ENCODE data around the gene SMC1B. TPM values are rescaled to one million over a fixed set of nuclear protein-coding genes. Genes with fewer than 3 reads are reported as not detected.

SMC1B gene
- total and polyA plus RNA-seq, 12 donors, result 0.05 TPM; not detected in 11

DNA sequence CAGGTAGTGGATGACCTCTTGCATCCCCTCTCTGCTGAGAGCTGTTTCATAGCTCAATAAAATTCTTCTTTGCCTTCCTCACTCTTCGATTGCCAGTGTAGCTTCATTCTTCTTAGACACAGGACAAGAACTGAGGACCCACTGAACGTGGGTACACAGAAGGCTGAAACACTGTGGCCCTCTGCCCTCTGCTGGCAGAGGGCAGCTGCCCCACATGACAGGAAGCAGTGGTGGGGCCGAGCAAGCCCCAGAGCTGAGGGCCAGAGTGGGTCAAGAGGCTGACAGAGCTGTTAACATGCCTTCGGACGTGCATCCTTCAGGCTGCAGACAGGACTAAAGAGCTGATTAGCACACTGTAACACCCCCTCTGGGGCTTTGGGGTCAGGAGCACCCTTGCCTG lies 15.6 kb downstream of the SMC1B start:
- Histone ChIP-seq H3K9me3 (no peaks in the 10 kb centered on the region), H3K27me3 (peaks cover 0 to 13% (median 0%) of the 10 kb centered on the region in 7 donors), H3K27ac (no peak overlapping the region), H3K4me1 (no peaks in the 10 kb centered on the region), H3K36me3 (no peaks in the 10 kb centered on the region), H3K4me3 (no peak overlapping the region)
- DNase-seq (no peak), ATAC-seq (no peak)
- 84% methylated on average over 5 of the region's 5 CpGs for WGBS, 2 donors
- peak in 5 of 9 donors; percentile 7 to 37 (median 12) for TF ChIP-seq CTCF (IDR thresholded peaks at IDR 0.05)
- intact Hi-C loops (cut with DNase I), result no loop called here

DNA sequence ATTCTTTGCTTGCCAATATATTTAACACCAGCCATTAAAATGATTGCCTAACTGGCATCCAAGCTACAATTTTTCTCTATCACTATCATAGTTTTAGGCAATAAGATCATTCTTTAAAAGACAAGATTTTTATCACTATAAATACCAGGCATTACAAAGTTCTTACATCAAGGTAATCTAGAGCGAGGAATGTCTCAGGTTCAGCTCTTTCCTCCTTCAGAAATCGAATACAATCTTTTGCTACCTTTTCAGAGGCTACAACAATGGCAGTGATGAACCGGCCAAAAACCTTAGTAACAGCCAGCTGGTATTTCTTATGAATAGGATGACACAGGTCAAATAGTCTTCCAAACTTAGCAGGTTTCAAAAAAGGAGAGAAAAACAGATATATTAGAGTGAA lies 23.9 kb downstream of the SMC1B start:
- WGBS, 2 donors, result 86 to 89% methylated on average over 3 of the region's 3 CpGs
- DNase-seq (no peak), ATAC-seq (no peak)
- no peaks in the 10 kb centered on the region for H3K4me1 ChIP-seq
- H3K27ac ChIP-seq, result no peak overlapping the region
- H3K36me3 ChIP-seq, result no peaks in the 10 kb centered on the region
- H3K27me3 ChIP-seq, result peaks cover 0 to 7% (median 0%) of the 10 kb centered on the region in 7 donors
- intact Hi-C loops (cut with DNase I), result no loop called here
- TF ChIP-seq CTCF (IDR thresholded peaks at IDR 0.05), result no peak
- no peaks in the 10 kb centered on the region for H3K9me3 ChIP-seq
- no peak overlapping the region for H3K4me3 ChIP-seq

- DNase-seq, result no peak
- 88 to 89% methylated on average over 2 of the region's 2 CpGs for WGBS, 2 donors
- ATAC-seq, result no peak
These were observed 32.1 kb downstream of the SMC1B start for GRCh38 chr22:45381348-45381747.

DNA sequence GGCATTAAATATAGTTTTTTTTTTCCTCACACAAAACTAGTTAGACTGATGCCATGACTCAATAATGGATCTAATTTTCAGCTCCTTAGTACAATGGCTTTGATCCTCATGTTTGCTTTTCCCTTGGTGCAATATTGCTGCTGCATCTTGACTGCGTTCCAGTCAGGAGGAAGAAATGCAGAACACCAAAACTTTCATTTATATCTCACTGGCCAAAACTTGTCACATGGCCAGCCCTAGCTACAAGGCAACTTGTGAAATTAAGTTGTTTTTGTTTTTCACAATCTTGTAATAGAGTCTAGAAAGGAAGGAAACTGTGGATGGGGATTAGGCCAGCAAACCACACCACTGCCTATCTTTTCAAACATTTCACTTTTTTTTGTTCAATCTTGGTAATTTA lies 36.7 kb downstream of the SMC1B start:
- DNase-seq (peak in 1 of 2 donors; percentile 7), ATAC-seq (no peak)
- no peak overlapping the region for H3K4me3 ChIP-seq
- no peaks in the 10 kb centered on the region for H3K9me3 ChIP-seq
- H3K27me3 ChIP-seq, result no peaks in the 10 kb centered on the region
- H3K27ac ChIP-seq, result no peak overlapping the region
- intact Hi-C loops (cut with DNase I), result no loop called here
- H3K4me1 ChIP-seq, result peaks cover 0 to 10% (median 0%) of the 10 kb centered on the region in 9 donors
- H3K36me3 ChIP-seq, result no peaks in the 10 kb centered on the region
- no peak for TF ChIP-seq CTCF (IDR thresholded peaks at IDR 0.05)
- 63 to 75% methylated on average over 1 of the region's 1 CpG for WGBS, 2 donors

More at GRCh38 chr22:45381348-45381747, 32.1 kb downstream of the SMC1B start:
- H3K9me3 ChIP-seq, result no peaks in the 10 kb centered on the region
- H3K36me3 ChIP-seq, result no peaks in the 10 kb centered on the region
- no peaks in the 10 kb centered on the region for H3K27me3 ChIP-seq
- intact Hi-C loops (cut with DNase I), result no loop called here
- no peak overlapping the region for H3K27ac ChIP-seq
- no peak for TF ChIP-seq CTCF (IDR thresholded peaks at IDR 0.05)
- H3K4me1 ChIP-seq, result peaks cover 0 to 10% (median 0%) of the 10 kb centered on the region in 9 donors
- H3K4me3 ChIP-seq, result no peak overlapping the region
